ENCODE data around the gene FCMR.

Gene FCMR

DNA sequence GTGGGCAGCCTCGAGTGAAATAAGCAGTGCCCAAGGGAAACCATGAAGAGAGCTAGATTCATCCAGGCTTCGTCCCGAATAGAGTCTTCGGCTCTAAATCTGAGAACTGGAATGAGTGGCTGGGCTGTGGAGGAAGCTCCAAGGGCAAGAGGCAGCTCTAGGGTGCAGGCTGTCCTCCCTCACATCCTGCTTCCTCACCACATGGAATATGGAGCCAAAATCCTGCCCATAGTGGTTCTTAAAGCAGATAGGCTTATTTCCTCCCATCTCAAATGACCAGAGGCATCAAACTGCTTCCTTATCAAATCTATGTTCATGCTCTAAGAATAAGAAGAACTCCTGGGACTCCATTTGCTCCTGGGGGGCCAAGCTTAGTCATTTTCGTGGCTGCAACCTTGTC lies 22.0 kb downstream of the FCMR start:
- DNase-seq: no peak

DNA sequence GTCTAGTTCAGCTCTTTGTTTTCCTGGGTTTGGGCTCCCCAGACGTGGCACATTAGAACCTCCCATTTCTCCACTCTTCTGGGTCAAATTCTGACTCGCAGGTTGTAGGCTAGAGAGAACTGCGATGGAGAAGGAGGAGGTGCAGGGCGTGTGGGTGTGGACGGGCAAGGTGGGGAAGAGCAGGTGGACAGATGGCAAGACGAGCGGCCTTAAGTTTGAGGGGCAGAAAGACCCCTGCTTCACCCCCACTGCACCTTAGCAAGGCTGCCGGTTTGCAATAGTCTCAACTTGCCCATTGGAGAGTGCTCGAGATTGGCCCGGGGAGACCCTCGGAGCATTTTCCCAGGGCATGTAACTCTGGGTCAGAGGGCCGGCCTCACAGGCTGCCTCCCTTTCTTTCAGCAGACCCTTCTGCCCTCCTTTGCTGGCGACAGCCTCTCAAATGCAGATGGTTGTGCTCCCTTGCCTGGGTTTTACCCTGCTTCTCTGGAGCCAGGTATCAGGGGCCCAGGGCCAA lies 22.8 kb downstream of the FCMR start:
- no peak for DNase-seq

DNA sequence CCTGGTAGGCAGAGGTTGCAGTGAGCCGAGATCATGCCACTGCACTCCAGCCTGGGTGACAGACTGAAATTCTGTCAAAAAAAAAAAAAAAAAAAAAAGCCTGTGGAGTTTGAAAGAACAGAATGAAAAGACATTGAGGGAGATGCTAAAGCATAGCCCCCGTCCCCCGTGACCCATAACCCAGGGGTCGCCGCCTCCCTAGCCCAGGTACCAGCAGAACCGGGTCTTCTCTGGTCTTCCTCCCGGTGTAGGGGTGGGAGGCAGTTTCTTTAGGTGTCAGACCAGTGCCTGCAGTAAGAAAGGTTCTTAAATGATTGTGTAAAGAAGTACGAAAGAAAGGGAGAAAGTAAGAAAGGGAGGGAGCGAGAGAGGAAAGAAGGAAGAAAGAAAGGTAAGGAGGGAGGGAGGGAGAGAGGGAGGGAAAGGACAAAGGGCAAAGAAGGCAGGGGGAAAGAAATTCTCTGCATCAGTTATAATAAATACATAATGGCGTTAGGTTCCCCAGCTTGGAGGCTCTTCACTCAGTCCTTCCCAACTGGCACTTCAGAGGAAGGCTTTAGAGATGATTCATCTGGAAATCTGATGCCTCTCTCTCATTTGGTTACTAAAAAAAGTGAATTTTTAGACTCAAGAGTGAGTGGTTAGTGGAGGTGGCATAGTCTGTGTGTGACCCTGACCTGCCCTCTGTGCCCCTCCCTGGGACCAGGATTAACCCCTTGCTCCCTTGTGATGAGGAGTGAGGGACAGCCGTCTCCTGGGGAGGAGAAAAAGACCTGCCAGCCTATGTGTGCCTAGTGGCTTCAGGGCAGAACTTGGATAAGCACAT lies 23.4 kb downstream of the FCMR start:
- DNase-seq: no peak

DNA sequence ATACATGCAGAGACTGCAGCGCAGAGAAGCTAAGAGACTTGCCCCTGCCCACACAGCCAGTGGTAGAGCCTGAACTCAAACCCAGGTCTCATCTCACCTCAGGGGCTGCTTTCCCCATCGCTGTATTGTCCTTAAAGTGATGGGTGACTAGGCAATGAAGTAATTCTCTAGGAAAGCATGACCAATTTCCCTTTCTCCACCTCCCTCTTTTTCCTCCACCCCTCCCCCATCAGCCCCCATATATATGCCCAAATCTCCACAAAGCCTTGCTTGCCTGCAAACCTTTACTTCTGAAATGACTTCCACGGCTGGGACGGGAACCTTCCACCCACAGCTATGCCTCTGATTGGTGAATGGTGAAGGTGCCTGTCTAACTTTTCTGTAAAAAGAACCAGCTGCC lies 24.6 kb downstream of the FCMR start, which contains the start of gene IL24:
Gene IL24 (plus strand): TSS at position 269 of the 400 bp plus-strand sequence. CDS start 390 bp downstream, outside the sequence.
- DNase-seq: no peak

DNA sequence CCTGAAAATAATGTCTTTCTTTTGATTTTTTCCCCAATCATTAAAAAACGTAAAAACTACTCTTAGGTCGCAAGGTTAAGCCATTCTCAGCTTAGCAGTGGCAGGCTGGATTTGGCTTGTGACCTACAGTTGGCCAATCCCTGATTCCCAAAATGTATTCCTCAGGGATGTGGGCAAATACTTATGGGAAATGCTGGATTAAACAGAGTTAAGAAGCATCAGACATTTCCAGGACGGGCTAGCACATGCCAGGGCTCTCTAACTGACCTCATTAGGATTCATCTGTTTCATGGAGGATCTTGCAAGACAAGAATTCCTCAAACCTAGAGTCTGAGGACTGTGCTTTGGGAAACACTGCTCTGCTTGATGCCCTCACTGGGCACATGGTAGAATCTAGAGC lies 25.5 kb downstream of the FCMR start:
- no peak for DNase-seq

DNA sequence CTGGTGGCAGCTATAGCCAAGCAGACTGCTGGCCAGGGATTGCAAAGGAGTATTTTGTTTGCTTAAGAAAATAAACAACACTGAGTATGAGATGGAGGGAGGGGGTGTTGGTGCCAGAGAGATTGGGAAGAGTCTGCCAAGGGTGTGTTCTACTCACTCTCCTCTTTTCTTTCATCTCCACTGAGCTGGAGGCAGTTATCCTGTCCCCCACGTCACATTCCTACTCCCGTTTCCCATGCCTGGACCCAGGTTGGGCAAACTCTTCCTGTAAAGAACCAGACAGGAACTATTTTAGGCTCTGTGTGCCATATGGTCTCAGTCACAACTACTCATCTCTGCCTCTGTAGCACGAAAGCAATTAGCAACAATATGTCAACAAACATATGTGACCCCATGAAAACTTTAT lies 25.9 kb downstream of the FCMR start:
- no peak for DNase-seq

DNA sequence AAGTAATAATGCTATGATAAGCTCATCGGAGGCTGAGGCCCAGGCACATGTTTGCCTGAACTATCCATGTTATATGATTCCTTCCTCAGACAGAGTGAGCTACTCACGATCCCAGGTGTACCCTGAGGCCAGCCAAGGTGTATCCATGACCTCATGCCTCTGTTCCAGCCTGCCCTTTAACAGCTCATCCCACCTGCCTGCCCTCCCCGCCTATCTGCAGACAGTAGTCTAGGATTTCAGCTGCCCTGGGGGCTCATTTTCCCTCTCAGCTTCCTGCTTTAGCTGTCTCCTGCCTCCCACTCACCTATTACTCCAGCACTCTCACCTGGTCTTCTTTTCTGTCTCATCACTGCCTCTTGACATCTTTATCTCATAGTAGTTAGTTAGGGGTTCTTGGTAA lies 26.4 kb downstream of the FCMR start:
- no peak for DNase-seq

DNA sequence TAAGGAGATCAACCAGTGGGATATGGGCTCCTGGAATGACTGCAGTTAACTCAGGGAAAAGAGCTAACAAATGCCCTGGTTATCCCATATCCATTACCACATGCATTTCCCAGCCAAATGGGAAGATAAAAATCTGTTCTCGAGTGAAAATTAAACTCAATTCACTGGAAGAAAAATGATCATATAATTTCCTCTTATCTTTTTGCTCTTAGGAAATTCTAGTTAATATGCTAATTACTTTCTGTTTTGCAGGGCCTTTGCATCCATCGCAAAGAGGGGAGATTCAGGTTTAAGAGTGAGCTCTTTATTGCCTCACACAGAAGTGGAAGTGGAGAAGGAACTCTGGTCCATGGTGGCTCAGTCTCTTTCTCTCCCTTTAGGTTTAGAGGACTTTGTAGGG lies 28.4 kb downstream of the FCMR start:
- no peak for DNase-seq

DNA sequence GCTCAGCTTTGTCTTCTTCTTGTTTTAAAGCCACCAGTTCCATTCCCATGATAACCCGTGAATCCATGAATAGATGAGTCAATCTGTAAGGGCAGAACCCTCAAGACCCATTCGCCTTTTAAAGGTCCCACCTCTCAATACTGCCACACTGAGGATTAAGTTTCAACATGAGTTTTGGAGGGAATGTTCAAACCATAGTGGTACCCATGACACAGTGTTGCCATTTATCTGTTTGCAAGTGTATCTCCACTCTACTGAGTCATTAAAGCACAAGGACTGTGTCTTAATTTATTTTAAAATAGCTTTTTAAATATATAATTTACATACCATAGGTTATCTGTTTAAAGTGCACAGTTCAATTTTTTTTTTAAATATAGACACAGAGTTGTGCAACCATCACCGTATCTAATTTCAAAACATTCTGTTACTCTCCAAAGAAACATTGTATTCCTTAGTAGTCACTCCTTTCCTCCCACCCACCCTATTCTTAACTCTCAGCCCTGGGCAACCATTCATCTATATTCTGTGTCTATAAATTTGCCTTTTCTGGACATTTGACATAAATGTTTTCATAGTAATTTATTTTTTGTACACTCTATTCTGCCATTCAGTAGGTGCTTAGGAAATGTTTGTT lies 29.3 kb downstream of the FCMR start:
- no peak for DNase-seq

DNA sequence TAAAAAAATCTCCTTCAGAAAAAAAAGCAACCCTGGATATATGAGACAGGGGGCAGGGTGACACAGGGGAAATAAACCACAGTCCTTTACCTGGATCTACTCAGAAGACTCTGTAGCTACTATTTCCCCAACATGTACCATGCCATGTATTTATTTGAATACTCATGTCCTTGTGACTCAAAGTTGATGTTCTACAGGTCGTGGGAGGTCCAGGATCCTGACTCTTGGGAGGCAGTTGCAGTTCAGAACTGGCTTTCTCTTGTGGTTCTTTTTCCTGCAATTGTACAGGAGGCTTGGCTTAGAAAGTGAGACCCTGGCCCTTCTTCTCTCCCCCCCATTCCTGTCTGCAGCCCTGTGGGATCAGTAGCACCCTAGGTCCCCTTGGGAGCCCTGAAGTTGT lies 30.3 kb downstream of the FCMR start:
- no peak for DNase-seq

DNA sequence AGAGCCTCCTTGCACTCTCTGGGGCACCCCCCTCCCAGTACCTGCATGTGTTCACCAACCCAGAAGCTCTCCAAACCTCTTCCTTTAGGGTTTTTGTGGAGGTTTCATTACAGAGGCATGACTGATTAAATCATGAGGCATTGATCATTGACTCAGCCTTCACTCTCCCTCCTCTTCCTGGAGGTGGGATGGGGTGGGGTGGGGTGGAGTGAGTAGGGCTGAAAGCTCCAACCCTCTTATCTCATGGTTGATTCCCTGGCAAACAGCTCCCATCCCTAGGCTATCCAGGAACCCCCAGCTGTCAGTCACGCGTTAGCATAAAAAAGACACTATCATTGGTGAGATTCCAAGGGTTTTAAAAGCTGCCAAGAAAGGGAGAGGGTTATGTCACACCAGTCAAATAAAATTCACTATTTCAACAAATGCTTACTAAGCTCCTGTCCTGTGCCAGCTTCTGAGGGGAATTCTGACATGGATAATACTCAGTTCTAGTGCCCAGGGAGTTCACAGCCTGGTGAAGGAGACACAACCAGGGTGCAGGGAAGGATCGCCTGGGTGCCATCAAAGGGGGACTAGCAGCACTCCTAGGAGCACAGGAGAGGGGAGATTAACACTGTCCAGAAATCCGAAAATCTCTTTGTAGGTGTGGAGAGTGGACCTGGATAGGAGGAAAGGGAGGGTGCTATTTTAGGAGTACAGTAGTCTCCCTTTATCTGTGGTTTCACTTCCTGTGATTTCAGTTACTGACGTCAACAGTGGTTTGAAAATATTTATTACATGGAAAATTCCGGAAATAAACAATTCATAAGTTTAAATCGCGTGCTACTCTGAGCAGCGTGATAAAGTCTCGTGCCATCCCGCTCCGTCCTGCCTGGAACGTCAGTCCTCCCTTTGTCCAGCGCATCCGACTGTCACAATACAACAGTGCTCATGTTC lies 31.3 kb downstream of the FCMR start:
- no peak for DNase-seq

DNA sequence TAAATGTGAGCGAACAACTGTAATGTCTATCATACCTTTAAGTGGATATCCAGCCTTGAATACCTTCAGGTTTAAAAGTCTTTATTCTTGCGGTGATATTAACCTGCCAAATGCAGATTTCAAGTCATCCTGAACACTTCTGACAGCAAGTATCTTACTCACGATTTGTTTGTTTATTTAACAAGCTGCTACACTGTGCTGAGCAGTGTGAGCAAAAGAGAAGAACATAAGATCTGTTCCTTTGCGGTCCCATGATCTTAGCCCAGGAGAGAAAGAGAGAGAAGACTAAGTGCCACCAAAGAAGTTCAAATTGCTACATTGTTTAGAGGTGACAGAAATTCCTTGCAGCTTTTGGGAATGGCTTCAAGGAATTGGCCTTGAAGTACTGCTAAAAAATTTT lies 34.0 kb downstream of the FCMR start:
- no peak for DNase-seq

DNA sequence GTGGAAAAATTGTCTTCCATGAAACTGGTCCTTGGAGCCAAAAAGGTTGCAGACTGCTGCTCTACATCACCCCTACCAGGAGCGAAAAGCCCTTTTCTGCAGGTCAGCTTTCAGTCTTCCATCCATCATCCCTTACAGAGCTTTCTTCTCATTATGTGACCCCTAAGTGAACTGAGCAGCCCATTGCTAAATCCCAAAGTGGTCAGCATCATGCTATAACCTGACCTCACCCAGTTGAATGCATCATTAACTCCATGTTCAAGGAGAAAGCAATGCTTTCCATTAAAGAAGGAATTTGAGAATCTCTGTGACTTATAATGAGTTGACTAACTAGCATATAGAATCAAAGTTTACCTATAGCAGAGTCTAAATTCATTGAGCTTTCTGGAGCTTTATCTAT lies 34.9 kb downstream of the FCMR start:
- DNase-seq: no peak

DNA sequence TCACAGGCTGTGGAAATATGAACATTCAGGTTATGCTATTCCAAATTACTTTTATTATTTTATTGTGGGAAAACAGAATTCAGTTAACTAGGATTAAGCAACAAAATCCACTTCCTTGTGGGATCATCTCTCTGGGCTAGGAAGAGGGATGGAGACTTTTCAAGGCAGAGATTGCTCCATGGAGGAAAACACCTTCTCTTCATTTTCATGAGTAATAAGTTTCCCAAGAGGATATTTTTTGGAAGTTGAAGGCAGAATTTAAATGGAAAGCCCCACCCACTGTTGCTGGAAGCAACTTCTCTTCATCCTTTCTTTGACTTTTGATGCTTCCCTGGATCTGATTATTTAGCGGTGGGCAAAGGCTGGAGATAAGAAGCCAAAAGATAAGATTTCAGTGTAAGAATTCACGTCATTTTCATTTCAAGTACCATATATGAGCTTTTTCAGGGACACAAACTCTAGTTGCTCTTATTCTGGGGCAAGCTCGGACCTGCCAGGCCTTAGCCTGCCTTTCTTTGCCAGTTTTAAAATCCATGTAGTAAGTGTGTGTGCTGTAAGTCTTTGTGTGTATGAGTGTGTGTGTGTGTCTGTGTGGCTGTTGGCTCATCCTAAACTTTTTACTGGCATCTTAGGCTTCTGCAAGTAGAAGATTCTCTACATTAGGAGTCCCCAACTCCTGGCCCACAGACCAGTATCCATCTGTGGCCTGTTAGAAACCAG lies 36.2 kb downstream of the FCMR start:
- no peak for DNase-seq

DNA sequence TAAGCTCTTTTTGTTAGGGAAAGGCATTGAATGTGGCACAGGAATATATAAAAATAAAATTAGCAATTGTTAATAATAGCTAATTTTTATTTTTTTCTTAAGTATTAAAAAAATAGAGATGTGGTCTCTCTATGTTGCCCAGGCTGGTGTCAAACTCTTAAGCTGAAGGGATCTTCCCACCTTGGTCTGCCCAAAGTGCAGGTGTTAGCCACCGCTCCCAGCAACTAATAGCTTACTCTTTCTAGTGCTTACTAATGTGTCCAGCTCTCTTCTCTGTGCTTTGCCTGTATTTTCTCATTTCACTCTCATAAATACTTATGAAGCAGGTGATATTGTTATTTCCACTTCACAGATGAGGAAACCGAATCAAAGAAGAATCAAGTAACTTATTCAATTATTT lies 37.9 kb downstream of the FCMR start:
- DNase-seq: no peak

DNA sequence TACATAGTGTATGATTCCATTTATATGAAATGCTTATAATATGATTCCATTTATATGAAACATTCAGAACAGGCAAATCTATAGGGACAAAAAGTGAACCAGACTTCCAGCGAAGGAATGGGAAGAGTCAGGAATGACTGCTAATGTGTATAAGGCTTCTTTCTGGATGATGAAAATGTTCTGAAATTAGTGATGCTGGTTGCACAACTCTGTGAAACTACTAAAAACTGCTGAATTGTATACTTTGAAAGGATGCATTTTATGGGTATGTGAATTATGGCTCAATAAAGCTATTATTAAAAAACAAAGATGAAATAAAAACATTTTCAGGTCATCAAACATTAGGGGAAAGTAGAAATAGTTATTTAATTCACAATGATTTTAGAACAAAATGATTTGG lies 38.6 kb downstream of the FCMR start:
- DNase-seq: no peak

DNA sequence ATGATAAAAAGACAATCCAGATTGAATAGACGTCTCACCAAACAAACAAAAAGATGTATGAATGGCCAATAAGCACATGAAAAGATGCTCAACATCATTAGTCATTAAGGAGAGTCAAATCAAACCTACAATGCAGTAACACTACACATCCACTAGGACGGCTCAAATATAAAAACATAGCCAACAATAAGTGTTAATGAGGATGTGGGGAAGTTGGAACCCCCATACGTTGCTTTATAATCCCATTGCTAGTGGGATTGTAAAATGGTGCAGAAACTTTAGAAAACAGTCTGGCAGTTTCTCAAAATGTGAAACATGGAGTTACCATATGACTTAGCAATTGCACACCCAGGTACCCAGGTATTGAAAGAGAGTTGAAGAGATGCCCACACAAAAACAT lies 39.2 kb downstream of the FCMR start:
- DNase-seq: no peak

DNA sequence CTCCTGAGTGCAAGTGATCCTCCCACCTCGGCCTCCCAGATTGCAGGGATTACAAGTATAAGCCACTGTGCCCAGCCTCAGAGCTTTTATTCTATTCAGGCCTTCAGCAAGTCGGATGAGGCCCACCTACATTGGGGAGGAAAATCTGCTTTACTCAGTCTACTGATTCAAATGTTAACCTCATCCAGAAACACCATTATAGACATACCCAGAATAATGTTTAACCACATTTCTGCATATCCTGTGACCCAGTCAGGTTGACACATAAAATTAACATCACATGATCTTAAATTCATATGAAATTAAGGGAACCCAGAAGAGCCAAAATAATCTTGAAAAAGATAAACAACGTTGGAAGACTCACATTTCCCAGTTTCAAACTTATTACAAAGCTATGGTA lies 41.4 kb downstream of the FCMR start:
- DNase-seq: no peak

DNA sequence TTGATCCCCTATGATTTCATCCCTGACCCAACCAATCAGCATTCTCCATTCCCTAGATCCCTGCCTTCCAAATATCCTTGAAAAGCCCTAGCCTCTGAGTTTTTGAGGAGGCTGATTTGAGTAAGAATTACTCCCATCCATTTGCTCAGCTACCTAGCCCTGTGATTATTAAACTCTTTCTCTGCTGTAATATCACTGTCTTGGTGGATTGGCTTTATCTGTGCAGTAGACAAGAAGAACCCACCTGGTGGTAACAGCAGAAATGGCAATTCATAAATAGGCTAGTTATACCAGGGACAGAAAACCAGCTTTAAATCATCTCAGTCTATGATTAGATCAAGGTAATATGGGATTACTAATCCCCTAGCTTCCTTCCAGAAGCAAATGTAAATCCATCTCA lies 43.3 kb downstream of the FCMR start:
- no peak for DNase-seq

DNA sequence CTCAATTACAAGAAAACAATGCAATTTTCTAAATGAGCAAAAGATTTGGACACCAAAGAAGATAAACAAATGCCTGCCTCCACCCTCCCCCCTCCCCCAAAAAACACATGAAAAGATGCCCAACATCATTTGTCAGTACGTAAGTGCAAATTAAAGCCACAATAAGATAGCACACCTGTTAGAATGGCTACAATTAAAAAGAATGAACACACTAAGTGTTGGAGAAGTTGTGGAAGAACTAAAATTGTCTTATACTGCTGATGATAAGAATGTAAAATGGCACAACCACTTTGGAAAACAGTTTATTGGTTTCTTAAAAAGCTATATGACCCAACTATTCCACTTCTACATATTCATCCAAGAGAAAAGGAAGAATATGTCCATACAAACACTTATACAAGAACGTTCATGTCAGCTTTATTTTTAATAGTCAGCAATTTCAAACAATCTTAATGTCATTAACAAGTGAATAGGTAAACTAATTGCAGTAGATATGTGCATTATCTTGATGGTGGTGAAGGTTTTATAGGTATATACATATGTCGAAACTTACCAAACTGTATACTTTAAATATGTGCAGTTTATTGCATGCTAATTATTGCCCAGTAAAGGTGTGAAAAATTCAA lies 45.9 kb downstream of the FCMR start:
- no peak for DNase-seq

DNA sequence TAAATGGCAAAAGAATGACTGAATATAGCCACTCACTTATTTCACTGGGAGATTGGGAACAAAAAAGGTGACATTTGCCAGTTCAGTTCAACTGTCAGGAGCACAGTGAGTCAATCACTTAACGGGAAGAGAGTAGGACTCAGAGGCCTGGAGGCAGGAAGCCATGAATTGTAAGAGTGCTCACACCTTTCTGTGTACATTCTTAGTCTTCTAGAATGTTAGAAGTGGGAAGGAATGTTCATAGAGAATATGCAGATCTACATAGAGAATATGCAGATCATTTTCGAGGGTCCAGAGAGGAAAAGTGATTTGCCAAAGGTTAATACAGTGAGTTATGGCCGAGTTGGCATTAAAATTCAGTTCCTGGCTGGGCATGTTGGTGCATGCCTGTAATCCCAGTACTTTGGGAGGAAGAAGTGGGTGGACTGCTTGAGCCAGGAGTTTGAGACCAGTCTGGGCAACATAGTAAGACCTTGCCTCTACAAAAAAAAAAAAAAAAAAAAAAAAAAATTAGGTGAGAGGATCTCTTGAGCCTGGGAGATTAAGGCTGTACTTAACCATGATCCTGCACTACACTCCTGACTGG lies 48.0 kb downstream of the FCMR start:
- no peak for DNase-seq

DNA sequence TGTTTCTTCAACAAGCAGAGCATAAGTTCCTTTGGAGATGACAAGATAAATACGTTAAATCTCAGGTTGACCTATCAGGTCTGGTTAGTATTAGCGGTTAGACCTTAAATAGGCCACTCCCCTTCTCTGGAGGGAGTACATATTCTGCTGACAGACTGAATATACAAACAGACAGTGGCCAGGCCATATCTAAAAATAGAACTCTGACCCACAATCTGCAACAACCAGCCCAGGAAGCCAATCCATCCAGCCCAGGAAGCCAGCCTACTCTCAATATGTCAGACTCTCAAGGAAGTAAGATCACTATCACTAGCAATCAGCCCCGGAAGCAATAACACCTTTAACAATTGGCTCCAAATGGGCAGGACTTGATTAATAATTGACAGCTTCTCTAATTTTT lies 49.6 kb downstream of the FCMR start:
- no peak for DNase-seq

All from activated CD4-positive, CD25-positive, alpha-beta regulatory T cell treated with anti-CD3 and anti-CD28 coated beads, Interleukin-2, amount 50 U/mL, for 72 hours (primary cell).